ENCODE data around the gene FHOD3. TPM values are rescaled to one million over a fixed set of nuclear protein-coding genes. Genes with fewer than 3 reads are reported as not detected.

The FHOD3 gene
- total RNA-seq, 1 donor from 2014 or later: 8.9 TPM

DNA sequence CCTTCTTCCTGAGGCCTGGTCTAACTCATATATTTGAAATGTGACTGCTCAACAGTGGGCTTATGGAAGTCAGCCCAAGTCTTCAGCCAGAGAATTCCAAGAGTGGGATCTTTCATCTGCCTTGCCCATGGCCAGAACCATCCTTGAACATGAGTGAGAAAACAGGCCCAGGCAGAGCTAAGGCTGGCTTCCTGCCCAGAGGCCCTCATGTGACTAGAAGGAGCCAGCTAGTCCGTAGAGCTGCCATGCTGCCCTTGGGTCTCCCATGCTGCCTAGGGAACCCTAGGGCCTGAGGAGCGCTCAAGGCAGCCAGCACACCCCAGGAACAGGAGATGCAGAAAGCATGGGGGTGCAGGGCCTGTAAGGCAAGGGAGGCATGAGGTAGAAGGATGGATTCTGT is 203.6 kb downstream of the FHOD3 start:
- TF ChIP-seq, protein P1, sequence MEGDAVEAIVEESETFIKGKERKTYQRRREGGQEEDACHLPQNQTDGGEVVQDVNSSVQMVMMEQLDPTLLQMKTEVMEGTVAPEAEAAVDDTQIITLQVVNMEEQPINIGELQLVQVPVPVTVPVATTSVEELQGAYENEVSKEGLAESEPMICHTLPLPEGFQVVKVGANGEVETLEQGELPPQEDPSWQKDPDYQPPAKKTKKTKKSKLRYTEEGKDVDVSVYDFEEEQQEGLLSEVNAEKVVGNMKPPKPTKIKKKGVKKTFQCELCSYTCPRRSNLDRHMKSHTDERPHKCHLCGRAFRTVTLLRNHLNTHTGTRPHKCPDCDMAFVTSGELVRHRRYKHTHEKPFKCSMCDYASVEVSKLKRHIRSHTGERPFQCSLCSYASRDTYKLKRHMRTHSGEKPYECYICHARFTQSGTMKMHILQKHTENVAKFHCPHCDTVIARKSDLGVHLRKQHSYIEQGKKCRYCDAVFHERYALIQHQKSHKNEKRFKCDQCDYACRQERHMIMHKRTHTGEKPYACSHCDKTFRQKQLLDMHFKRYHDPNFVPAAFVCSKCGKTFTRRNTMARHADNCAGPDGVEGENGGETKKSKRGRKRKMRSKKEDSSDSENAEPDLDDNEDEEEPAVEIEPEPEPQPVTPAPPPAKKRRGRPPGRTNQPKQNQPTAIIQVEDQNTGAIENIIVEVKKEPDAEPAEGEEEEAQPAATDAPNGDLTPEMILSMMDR (IDR thresholded peaks at IDR 0.05): no peak
- no peaks in the 10 kb centered on the region for H3K27me3 Mint-ChIP-seq (ENCODE audit: low read depth)
- peaks cover 10% of the 10 kb centered on the region for H3K9me3 Mint-ChIP-seq (ENCODE audit: low read depth)
- H3K4me1 Mint-ChIP-seq (ENCODE audit: low read depth): peaks cover 2% of the 10 kb centered on the region
- no peak for DNase-seq (ENCODE audit: low spot score)
- H3K4me3 Mint-ChIP-seq (ENCODE audit: unreplicated experiment): no peak overlapping the region
- peaks cover 2% of the 10 kb centered on the region for H3K36me3 Mint-ChIP-seq (ENCODE audit: low read depth)
- H3K27ac Mint-ChIP-seq (ENCODE audit: unreplicated experiment): peak overlapping the region; percentile 33

DNA sequence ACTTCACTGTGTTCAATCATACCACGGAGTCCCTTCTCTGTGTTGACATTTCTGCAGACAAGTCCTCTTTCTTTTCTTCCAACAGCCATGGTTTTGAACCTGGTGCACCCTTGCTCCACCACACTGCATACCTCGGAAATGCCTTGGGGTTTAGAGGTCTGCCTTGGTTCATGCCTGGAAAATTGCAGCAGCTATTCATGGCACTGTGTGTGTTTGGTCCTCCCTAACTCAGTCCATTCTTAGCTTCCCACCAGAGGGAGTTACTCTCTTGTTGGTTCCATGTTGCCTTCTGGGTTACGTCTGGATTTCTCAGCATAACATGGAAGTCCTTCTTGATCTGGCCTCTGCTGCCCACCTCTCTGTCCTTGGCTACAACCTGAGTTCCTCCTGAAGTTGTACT is 206.0 kb downstream of the FHOD3 start:
- no peak overlapping the region for H3K27ac Mint-ChIP-seq (ENCODE audit: unreplicated experiment)
- H3K4me1 Mint-ChIP-seq (ENCODE audit: low read depth): peaks cover 2% of the 10 kb centered on the region
- H3K4me3 Mint-ChIP-seq (ENCODE audit: unreplicated experiment): no peak overlapping the region
- H3K27me3 Mint-ChIP-seq (ENCODE audit: low read depth): no peaks in the 10 kb centered on the region
- TF ChIP-seq, protein P1 (IDR thresholded peaks at IDR 0.05): no peak
- H3K36me3 Mint-ChIP-seq (ENCODE audit: low read depth): peaks cover 2% of the 10 kb centered on the region
- H3K9me3 Mint-ChIP-seq (ENCODE audit: low read depth): peaks cover 10% of the 10 kb centered on the region
- DNase-seq (ENCODE audit: low spot score): no peak

DNA sequence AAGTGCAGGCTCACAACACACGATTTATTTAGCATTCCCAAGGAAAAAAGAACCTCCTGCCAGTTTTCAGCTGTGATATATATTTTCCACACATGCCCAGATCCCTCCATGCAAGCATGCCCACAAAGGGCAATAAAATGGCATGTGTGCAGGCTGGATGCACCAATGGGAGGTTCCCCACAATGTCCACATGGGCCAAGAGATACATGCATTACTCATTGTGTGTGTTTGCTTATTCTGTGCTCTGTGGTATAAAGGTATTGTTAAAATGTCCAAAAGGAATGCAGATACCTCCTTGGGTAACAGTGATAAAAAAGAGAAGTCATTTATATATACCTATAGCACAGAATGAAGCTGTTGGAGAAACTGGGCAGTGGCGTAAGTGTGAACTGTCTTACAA is 207.4 kb downstream of the FHOD3 start:
- Mint-ChIP-seq H3K27ac (ENCODE audit: unreplicated experiment) (no peak overlapping the region), H3K9me3 (ENCODE audit: low read depth) (peaks cover 10% of the 10 kb centered on the region), H3K36me3 (ENCODE audit: low read depth) (peaks cover 2% of the 10 kb centered on the region), H3K4me3 (ENCODE audit: unreplicated experiment) (no peak overlapping the region), H3K27me3 (ENCODE audit: low read depth) (no peaks in the 10 kb centered on the region), H3K4me1 (ENCODE audit: low read depth) (peaks cover 2% of the 10 kb centered on the region)
- no peak for DNase-seq (ENCODE audit: low spot score)
- TF ChIP-seq, protein P1 (IDR thresholded peaks at IDR 0.05): no peak

DNA sequence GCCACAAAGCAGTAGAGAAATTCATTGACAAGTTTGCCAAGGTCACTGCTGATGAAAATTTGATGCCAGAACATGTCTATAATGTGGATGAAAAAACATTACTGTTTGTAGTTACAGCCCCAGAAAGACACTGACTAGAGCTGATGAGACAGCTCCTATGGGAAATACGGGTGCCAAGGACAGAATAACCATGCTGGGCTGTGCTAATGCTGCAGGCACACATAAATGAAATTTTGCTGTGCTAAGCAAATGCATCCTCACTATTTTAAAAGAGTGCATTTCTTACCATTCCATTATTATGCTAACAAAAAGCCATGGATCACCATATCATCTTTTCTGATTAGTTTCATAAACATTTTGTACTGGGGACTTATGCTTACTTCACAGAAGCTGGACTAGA is 208.2 kb downstream of the FHOD3 start:
- TF ChIP-seq, protein P1 (IDR thresholded peaks at IDR 0.05): no peak

DNA sequence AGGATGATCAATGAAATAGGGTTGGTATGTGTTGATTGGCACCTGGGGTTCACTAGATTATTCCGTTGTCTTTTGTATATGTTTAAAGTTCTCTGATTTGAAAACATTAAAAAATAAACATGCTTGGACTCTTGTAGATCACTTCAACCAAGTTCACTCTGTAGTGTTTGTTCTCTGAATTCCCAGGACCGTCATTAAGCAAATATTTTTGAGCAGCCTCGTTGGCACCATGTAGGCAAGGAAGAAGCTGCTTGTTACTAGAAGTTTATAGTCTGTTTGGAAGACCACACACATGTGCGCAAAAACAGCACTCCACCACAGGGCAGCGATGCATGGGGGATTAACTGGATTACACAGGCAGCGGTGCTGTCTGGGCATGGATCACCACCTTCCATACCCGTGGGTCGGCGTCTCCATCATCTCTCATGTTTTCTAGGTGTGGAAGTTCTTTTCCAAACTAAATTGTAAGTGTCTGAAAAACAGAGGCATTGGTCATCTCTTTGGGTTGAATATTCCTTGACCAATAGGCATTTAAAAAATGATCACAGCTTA is 212.2 kb downstream of the FHOD3 start:
- TF ChIP-seq, protein P1 (IDR thresholded peaks at IDR 0.05): no peak
- DNase-seq (ENCODE audit: low spot score): no peak
- H3K4me1 Mint-ChIP-seq (ENCODE audit: low read depth): peaks cover 2% of the 10 kb centered on the region
- no peak overlapping the region for H3K27ac Mint-ChIP-seq (ENCODE audit: unreplicated experiment)
- peaks cover 2% of the 10 kb centered on the region for H3K27me3 Mint-ChIP-seq (ENCODE audit: low read depth)
- H3K36me3 Mint-ChIP-seq (ENCODE audit: low read depth): peaks cover 2% of the 10 kb centered on the region
- H3K9me3 Mint-ChIP-seq (ENCODE audit: low read depth): peaks cover 10% of the 10 kb centered on the region
- H3K4me3 Mint-ChIP-seq (ENCODE audit: unreplicated experiment): no peak overlapping the region

More for the DNA sequence above, 208.2 kb downstream of the FHOD3 start:
- peaks cover 2% of the 10 kb centered on the region for H3K4me1 Mint-ChIP-seq (ENCODE audit: low read depth)
- no peak for DNase-seq (ENCODE audit: low spot score)
- no peak overlapping the region for H3K4me3 Mint-ChIP-seq (ENCODE audit: unreplicated experiment)
- no peak overlapping the region for H3K27ac Mint-ChIP-seq (ENCODE audit: unreplicated experiment)
- peaks cover 10% of the 10 kb centered on the region for H3K9me3 Mint-ChIP-seq (ENCODE audit: low read depth)
- peaks cover 2% of the 10 kb centered on the region for H3K36me3 Mint-ChIP-seq (ENCODE audit: low read depth)
- H3K27me3 Mint-ChIP-seq (ENCODE audit: low read depth): no peaks in the 10 kb centered on the region

All from chondrocyte (in vitro differentiated cells).